Hepatocyte (in vitro differentiated cells): Measurements from ENCODE around the gene TUT7. TPM values are rescaled to one million over a fixed set of nuclear protein-coding genes. Genes with fewer than 3 reads are reported as not detected.

Experiments used
- DNase-seq: peaks from one replicate; pipeline ENCODE4 v3.0.0-alpha.2; 2016; ENCODE audit warnings: low spot score
- H2AFZ ChIP-seq: fragments of 200-600 bp; sonication (generic); 2 replicates; pipeline ENCODE4 v1.6.0; 2016; ENCODE audit warnings: antibody characterized with exemption, mild to moderate bottlenecking
- H3K27ac ChIP-seq: fragments of 200-600 bp; sonication (generic); 2 replicates; pipeline ENCODE4 v1.5.1; 2016; ENCODE audit warnings: mild to moderate bottlenecking
- H3K27me3 ChIP-seq: fragments of 200-600 bp; sonication (generic); 2 replicates; pipeline ENCODE4 v1.6.1; 2016
- H3K36me3 ChIP-seq: fragments of 200-600 bp; sonication (generic); replicated peaks from 2 replicates; pipeline ENCODE4 v1.5.1; 2016; ENCODE audit warnings: low read depth; ENCODE audit not compliant: insufficient read depth
- H3K4me1 ChIP-seq: fragments of 200-600 bp; sonication (generic); 2 replicates; pipeline ENCODE4 v1.5.1; 2016; ENCODE audit warnings: mild to moderate bottlenecking, moderate library complexity; ENCODE audit not compliant: insufficient read depth
- H3K4me2 ChIP-seq: fragments of 200-600 bp; sonication (generic); 2 replicates; pipeline ENCODE4 v1.6.0; 2016
- H3K4me3 ChIP-seq: fragments of 200-600 bp; sonication (generic); 2 replicates; pipeline ENCODE4 v1.5.1; 2016; ENCODE audit warnings: mild to moderate bottlenecking
- H3K79me2 ChIP-seq: fragments of 200-600 bp; sonication (generic); 2 replicates; pipeline ENCODE4 v1.6.0; 2017; ENCODE audit warnings: mild to moderate bottlenecking
- H3K9me2 ChIP-seq: fragments of 200-600 bp; sonication (generic); replicated peaks from 2 replicates; pipeline ENCODE4 v1.6.0; 2017; ENCODE audit warnings: mild to moderate bottlenecking; ENCODE audit not compliant: insufficient read depth
- H3K9me3 ChIP-seq: fragments of 200-600 bp; sonication (generic); 2 replicates; pipeline ENCODE4 v1.5.1; 2016; ENCODE audit warnings: low read depth, mild to moderate bottlenecking
- H4K20me1 ChIP-seq: fragments of 200-600 bp; sonication (generic); 2 replicates; pipeline ENCODE4 v1.6.0; 2016; ENCODE audit warnings: mild to moderate bottlenecking; ENCODE audit not compliant: insufficient read depth, poor library complexity, severe bottlenecking
- EZH2 ChIP-seq: fragments of 200-600 bp; sonication (generic); IDR thresholded peaks from 2 replicates; pipeline ENCODE4 v1.6.1; 2016; ENCODE audit warnings: antibody characterized with exemption, mild to moderate bottlenecking, borderline replicate concordance
- EZH2phosphoT487 ChIP-seq: fragments of 200-600 bp; sonication (generic); IDR thresholded peaks from one replicate; pipeline ENCODE4 v1.6.1; 2018; ENCODE audit warnings: antibody characterized with exemption, mild to moderate bottlenecking, low read depth, moderate library complexity; ENCODE audit not compliant: unreplicated experiment, severe bottlenecking
- WGBS: methylation state at CpG from one replicate; pipeline ENCODE4 v1.1.6; 2016; ENCODE audit warnings: low lambda C conversion rate; ENCODE audit errors: missing lambda C conversion rate; 5-methylcytosine and 5-hydroxymethylcytosine counted together
- polyA plus RNA-seq: library from polyadenylated mRNA; unstranded; fragments of >200 nt; fragmentation: Nextera tagmentation; extraction: Ambion mirVana; gene quantifications from 2 replicates; pipeline ENCODE4 v1.2.1, GENCODE V29; 2016
- total RNA-seq: library from RNA; depleted of rRNA; stranded (reverse); fragments of >200 nt; gene quantifications from 2 replicates; pipeline ENCODE4 v1.2.3, GENCODE V29; 2014
- TF ChIP-seq, protein P1 (sequence below): fragments of 200-600 bp; sonication (generic); IDR thresholded peaks from 2 replicates; pipeline ENCODE4 v1.5.1; 2016; ENCODE audit warnings: antibody characterized with exemption, mild to moderate bottlenecking; ENCODE audit not compliant: poor library complexity

The TUT7 gene
- total and polyA plus RNA-seq, 2 experiments from 2014 or later, result 21.5 to 33.1 TPM

DNA sequence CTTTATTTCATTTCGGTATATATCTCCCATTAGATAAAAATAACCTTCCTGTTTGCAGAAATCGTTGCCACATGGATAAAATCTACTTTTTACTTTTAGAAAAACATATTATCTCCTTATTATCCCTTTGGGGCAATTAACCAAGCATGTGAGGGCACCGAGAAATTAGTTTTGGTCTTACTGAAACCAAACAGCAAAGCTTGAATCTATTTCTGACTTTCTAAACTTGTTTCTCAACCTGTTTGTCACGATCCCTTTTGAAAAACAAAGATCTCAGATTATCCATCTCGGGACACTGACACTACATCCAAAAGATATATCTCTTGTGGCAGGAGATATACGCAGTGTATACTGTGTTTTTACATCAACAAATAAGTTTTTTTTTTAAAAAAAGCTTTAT is 2.3 kb downstream of the TUT7 start:
- TF ChIP-seq, protein P1, sequence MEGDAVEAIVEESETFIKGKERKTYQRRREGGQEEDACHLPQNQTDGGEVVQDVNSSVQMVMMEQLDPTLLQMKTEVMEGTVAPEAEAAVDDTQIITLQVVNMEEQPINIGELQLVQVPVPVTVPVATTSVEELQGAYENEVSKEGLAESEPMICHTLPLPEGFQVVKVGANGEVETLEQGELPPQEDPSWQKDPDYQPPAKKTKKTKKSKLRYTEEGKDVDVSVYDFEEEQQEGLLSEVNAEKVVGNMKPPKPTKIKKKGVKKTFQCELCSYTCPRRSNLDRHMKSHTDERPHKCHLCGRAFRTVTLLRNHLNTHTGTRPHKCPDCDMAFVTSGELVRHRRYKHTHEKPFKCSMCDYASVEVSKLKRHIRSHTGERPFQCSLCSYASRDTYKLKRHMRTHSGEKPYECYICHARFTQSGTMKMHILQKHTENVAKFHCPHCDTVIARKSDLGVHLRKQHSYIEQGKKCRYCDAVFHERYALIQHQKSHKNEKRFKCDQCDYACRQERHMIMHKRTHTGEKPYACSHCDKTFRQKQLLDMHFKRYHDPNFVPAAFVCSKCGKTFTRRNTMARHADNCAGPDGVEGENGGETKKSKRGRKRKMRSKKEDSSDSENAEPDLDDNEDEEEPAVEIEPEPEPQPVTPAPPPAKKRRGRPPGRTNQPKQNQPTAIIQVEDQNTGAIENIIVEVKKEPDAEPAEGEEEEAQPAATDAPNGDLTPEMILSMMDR, result no peak
- TF ChIP-seq EZH2, result no peak
- no peak for TF ChIP-seq EZH2phosphoT487
- WGBS, result 85% methylated on average over 6 of the region's 6 CpGs
- no peak overlapping the region for H3K4me3 ChIP-seq
- H3K9me3 ChIP-seq, result no peaks in the 10 kb centered on the region
- no peak overlapping the region for H3K27ac ChIP-seq
- H2AFZ ChIP-seq, result no peak overlapping the region
- no peaks in the 10 kb centered on the region for H3K27me3 ChIP-seq
- H3K4me2 ChIP-seq, result peak overlapping the region; percentile 86
- H3K79me2 ChIP-seq, result peaks cover 68% of the 10 kb centered on the region
- DNase-seq, result no peak
- H3K9me2 ChIP-seq, result no peaks in the 10 kb centered on the region
- peaks cover 20% of the 10 kb centered on the region for H3K4me1 ChIP-seq
- no peaks in the 10 kb centered on the region for H3K36me3 ChIP-seq
- H4K20me1 ChIP-seq, result peaks cover 27% of the 10 kb centered on the region

DNA sequence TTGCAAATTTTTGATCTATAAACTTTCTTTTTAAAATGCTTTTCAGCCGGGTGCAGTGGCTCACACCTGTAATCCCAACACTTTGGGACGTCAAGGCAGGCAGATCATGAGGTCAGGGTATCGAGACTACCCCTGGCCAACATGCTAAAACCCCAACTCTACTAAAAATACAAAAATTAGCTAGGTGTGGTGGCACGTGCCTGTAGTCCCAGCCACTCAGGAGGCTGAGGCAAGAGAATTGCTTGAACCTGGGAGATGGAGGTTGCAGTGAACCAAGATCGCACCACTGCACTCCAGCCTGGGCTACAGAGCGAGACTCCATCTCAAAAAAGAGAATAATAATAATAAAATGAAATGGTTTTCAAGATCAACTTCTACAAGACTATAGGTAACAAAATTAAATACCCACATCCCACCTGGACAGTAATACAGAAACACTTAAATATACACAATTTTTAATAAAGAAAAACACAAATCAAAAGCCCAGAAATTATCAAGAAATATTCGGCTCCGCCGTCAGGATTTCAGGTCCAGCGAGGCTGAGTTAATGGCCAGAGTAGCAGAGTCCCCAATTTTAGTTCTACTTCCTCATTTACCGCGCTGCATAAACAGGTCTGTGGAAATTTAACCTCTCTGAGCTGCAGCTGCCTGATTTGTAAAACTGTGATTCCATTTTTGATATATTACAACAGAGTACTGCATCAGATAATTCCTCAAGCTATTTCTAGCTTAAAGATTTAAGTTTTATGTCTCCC is 4.0 kb downstream of the TUT7 start:
- H3K79me2 ChIP-seq, result peaks cover 77% of the 10 kb centered on the region
- H3K9me3 ChIP-seq, result no peaks in the 10 kb centered on the region
- H3K4me2 ChIP-seq, result peak overlapping the region; percentile 86
- no peaks in the 10 kb centered on the region for H3K9me2 ChIP-seq
- H2AFZ ChIP-seq, result no peak overlapping the region
- no peak overlapping the region for H3K27ac ChIP-seq
- DNase-seq, result no peak
- H3K27me3 ChIP-seq, result no peaks in the 10 kb centered on the region
- H3K36me3 ChIP-seq, result no peaks in the 10 kb centered on the region
- 95% methylated on average over 12 of the region's 12 CpGs for WGBS
- no peak for TF ChIP-seq EZH2phosphoT487
- TF ChIP-seq, protein P1, result no peak
- TF ChIP-seq EZH2, result no peak
- peaks cover 18% of the 10 kb centered on the region for H3K4me1 ChIP-seq
- H4K20me1 ChIP-seq, result peaks cover 40% of the 10 kb centered on the region
- H3K4me3 ChIP-seq, result no peak overlapping the region

- WGBS, result 92% methylated on average over 3 of the region's 3 CpGs
- no peaks in the 10 kb centered on the region for H3K36me3 ChIP-seq
- H4K20me1 ChIP-seq, result peaks cover 42% of the 10 kb centered on the region
- H3K79me2 ChIP-seq, result peaks cover 77% of the 10 kb centered on the region
- no peak overlapping the region for H2AFZ ChIP-seq
- H3K27ac ChIP-seq, result no peak overlapping the region
- H3K4me3 ChIP-seq, result no peak overlapping the region
- H3K4me1 ChIP-seq, result peaks cover 15% of the 10 kb centered on the region
- H3K27me3 ChIP-seq, result no peaks in the 10 kb centered on the region
- no peak for DNase-seq
- no peaks in the 10 kb centered on the region for H3K9me2 ChIP-seq
- TF ChIP-seq EZH2, result no peak
- TF ChIP-seq EZH2phosphoT487, result no peak
- TF ChIP-seq, protein P1, result no peak
- no peaks in the 10 kb centered on the region for H3K9me3 ChIP-seq
- no peak overlapping the region for H3K4me2 ChIP-seq
Observed at GRCh38 chr9:86349271-86349670, 4.9 kb downstream of the TUT7 start.
